ENCODE data around the gene NRXN2.
"Not testable (repeated sequence)": the region's sequence is repeated elsewhere in the genome, so short reads cannot be mapped to it uniquely, and the experiment has no call there.

NRXN2 gene

GRCh38 chr11:64719406-64719805 lies 3.6 kb downstream of the NRXN2 start:
- FAIRE-seq = no peak

- FAIRE-seq = no peak
These were observed 4.2 kb downstream of the NRXN2 start for GRCh38 chr11:64718780-64719124.

- FAIRE-seq = no peak
These were observed 4.8 kb downstream of the NRXN2 start for GRCh38 chr11:64718084-64718779.

- no peak for FAIRE-seq
These were observed 5.8 kb downstream of the NRXN2 start for GRCh38 chr11:64717268-64717578.

GRCh38 chr11:64716473-64717267 lies 6.3 kb downstream of the NRXN2 start:
- no peak for FAIRE-seq

GRCh38 chr11:64715756-64716472 lies 7.1 kb downstream of the NRXN2 start:
- no peak for FAIRE-seq

GRCh38 chr11:64715110-64715509 lies 7.9 kb downstream of the NRXN2 start:
- no peak for FAIRE-seq

GRCh38 chr11:64714666-64715065 lies 8.3 kb downstream of the NRXN2 start:
- FAIRE-seq = no peak

GRCh38 chr11:64713781-64714363 lies 9.1 kb downstream of the NRXN2 start:
- no peak for FAIRE-seq

- FAIRE-seq = no peak
These were observed 9.8 kb downstream of the NRXN2 start for GRCh38 chr11:64713016-64713707.

- no peak for FAIRE-seq
These were observed 10.5 kb downstream of the NRXN2 start for GRCh38 chr11:64712430-64713015.

- FAIRE-seq = no peak
These were observed 11.0 kb downstream of the NRXN2 start for GRCh38 chr11:64711956-64712362.

- FAIRE-seq = no peak
These were observed 11.7 kb downstream of the NRXN2 start for GRCh38 chr11:64711138-64711955.

GRCh38 chr11:64710418-64711137 lies 12.4 kb downstream of the NRXN2 start:
- no peak for FAIRE-seq

GRCh38 chr11:64705501-64705900 lies 17.5 kb downstream of the NRXN2 start:
- no peak for FAIRE-seq

GRCh38 chr11:64703048-64703447 lies 19.9 kb downstream of the NRXN2 start:
- no peak for FAIRE-seq

GRCh38 chr11:64701956-64702355 lies 21.0 kb downstream of the NRXN2 start:
- FAIRE-seq = not testable (repeated sequence)

- no peak for FAIRE-seq
These were observed 24.6 kb downstream of the NRXN2 start for GRCh38 chr11:64698427-64698826.

GRCh38 chr11:64697663-64698375 lies 25.2 kb downstream of the NRXN2 start:
- FAIRE-seq = no peak

- no peak for FAIRE-seq
These were observed 27.0 kb downstream of the NRXN2 start for GRCh38 chr11:64696045-64696444.

Data from A204.1 (cell line).